ENCODE results near the gene MCL1.

GRCh38 chr1:150557065-150557600 lies 22.3 kb downstream of the MCL1 start:
- TF ChIP-seq CTCF (IDR thresholded peaks at IDR 0.05; ENCODE audit: insufficient read depth, low read length, poor library complexity, severe bottlenecking): no peak
- no peak for TF ChIP-seq EZH2phosphoT487 (conservative IDR thresholded peaks at IDR 0.05; ENCODE audit: low read length)

Data from SU-DHL-6 (cell line).